Measurements from ENCODE around the gene ICA1.

Gene ICA1

DNA sequence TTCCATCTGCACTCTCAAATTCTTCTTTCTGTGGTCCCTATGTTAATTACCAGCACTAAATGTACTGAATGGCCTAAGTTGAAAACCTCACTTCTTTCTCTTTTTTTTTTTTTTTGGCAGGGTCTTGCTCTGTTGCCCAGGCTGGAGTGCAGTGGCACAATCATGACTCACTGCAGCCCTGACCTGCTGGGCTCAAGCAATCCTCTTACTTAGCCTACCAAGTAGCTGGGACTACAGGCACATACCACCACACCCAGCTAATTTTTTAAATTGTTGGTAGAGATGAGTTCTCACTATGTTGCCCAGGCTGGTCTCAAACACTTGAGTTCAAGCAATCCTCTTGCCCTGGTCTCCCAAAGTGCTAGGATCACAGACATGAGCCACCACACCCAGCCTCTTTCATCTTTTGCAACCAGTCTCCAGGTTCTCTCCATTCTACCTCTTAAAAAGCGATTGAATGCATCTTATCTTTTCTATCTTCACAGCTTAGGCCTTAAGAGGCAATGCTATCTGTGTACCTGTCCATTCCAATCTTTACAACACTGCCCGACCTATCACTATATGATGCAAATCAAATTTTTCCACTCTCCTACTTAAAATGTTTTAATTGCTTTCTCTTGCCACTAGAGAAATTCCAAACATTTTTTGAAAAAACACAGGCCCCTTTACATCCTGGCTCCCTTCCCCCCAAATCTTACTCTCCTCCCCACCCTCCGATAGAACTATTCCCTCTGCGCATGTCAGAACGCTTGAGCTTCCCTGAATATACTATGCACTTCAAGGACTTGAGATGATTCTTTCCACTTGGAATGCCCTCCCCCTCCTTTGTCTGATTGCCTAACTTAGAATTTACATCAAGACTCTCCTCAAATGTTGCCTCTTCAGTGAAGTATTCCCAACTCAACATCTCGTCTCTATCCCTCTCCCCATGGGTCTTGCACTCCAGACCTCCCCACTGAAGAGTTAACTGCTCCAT lies 6.0 kb downstream of the ICA1 start:
- TF ChIP-seq, protein P1, sequence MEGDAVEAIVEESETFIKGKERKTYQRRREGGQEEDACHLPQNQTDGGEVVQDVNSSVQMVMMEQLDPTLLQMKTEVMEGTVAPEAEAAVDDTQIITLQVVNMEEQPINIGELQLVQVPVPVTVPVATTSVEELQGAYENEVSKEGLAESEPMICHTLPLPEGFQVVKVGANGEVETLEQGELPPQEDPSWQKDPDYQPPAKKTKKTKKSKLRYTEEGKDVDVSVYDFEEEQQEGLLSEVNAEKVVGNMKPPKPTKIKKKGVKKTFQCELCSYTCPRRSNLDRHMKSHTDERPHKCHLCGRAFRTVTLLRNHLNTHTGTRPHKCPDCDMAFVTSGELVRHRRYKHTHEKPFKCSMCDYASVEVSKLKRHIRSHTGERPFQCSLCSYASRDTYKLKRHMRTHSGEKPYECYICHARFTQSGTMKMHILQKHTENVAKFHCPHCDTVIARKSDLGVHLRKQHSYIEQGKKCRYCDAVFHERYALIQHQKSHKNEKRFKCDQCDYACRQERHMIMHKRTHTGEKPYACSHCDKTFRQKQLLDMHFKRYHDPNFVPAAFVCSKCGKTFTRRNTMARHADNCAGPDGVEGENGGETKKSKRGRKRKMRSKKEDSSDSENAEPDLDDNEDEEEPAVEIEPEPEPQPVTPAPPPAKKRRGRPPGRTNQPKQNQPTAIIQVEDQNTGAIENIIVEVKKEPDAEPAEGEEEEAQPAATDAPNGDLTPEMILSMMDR (IDR thresholded peaks at IDR 0.05; ENCODE audit: low read depth, low read length, missing control alignments) = no peak
- H3K4me3 ChIP-seq (ENCODE audit: low read depth, low read length) = no peak overlapping the region
- in situ Hi-C loops (cut with HindIII; ENCODE audit: low sequenced_read_pairs) = no loop called here
- DNase-seq (ENCODE audit: low read depth) = no peak

DNA sequence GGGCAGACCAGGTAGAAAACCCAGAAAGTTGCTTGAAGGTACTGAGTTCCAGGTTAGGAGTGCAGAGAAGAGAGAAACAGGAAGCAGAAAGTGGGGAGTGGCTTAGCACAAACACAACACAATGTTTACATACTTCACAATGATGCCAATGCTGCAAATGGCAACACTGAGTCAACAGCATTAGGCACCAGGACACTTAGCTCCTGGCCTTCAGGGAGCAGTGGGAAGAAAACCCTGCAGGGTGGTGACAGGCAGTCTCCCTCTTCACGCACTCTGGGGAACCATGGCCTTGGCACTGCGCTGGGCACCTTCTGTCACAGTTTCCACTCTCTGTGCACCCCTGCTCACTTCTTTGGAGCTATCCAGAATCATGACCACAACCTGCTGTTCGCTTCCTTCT lies 7.3 kb downstream of the ICA1 start:
- DNase-seq (ENCODE audit: low read depth) = no peak
- TF ChIP-seq, protein P1 (IDR thresholded peaks at IDR 0.05; ENCODE audit: low read depth, low read length, missing control alignments) = no peak
- in situ Hi-C loops (cut with HindIII; ENCODE audit: low sequenced_read_pairs) = no loop called here

DNA sequence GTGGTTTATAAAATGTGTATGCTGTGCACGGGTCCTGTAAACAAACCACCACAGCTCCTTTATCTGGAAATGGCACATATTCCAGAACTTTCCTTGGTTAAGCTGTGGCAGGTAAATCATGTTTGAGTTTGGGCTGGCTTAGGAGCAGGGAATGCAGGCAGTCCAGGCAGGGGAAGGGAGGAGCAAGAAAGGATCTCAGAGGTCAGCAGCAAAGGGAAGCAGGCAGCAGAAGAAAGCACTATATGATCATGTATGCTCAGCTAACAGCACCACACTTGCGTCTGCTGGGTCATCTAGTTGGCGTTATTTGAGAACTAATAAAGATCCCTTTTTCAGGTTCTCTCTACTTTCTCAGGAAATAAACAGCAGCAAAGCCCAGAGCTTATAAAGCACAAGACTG lies 7.8 kb downstream of the ICA1 start:
- no peak overlapping the region for H3K4me3 ChIP-seq (ENCODE audit: low read depth, low read length)
- TF ChIP-seq, protein P1 (IDR thresholded peaks at IDR 0.05; ENCODE audit: low read depth, low read length, missing control alignments) = no peak
- in situ Hi-C loops (cut with HindIII; ENCODE audit: low sequenced_read_pairs) = no loop called here
- no peak for DNase-seq (ENCODE audit: low read depth)

More for the DNA sequence above, 7.3 kb downstream of the ICA1 start:
- H3K4me3 ChIP-seq (ENCODE audit: low read depth, low read length) = no peak overlapping the region

DNA sequence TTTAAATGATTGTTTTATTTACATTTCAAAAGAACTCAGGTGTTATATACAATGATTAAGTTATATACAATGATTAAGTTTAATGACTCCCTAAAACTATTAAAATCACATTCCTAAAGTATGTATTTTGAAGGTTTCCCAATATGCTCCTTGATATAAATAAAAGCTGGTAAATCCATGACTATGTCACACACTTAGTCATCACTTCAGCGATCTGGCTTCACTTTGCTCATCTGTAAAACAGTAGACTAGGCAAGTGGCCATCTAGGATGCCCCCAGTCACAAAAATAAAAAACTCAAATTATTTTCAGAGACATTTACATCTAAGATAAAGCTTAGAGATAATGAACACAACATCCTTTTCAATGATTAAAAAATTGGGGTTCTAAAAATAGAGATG lies 10.8 kb downstream of the ICA1 start:
- H3K4me3 ChIP-seq (ENCODE audit: low read depth, low read length) = no peak overlapping the region
- no peak for DNase-seq (ENCODE audit: low read depth)
- TF ChIP-seq, protein P1 (IDR thresholded peaks at IDR 0.05; ENCODE audit: low read depth, low read length, missing control alignments) = no peak
- in situ Hi-C loops (cut with HindIII; ENCODE audit: low sequenced_read_pairs) = no loop called here

DNA sequence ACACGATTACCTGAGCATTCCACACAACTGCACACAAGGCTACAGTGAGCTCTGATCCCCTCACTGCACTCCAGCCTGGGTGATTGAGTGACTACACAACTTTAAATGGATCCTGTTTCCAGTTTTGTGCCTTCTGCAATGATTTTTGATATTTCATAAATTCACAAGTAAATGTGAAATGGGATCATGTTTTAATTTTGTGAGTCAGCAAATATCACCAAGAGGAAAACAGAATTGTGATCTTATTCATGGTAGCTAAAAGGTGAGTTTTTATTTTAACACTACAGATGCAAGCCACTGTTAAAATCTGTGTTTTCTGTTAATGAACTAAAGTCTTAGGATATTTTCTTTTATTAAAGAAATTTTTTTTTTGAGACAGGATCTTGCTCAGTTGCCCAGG lies 11.4 kb downstream of the ICA1 start:
- TF ChIP-seq, protein P1 (IDR thresholded peaks at IDR 0.05; ENCODE audit: low read depth, low read length, missing control alignments) = no peak
- in situ Hi-C loops (cut with HindIII; ENCODE audit: low sequenced_read_pairs) = no loop called here
- no peak for DNase-seq (ENCODE audit: low read depth)
- no peak overlapping the region for H3K4me3 ChIP-seq (ENCODE audit: low read depth, low read length)

DNA sequence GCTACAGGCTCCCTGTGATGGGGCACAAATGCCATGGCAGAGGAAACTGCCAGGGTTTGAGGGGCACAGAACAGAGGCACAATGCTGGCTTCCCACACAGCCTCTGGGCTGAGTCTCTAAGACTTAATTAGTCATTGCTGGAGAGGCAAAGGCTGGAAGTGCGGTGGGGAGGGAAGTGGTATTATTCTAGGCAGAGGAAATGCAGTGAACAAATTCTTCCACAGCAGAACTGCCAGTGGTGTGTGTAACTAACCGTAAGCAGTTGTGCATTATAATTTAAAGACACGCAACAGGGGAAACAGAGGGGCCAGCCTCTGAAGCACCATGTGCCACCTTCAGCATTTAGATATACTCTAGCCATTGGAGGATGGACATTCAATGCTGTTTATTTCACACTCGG lies 12.8 kb downstream of the ICA1 start:
- in situ Hi-C loops (cut with HindIII; ENCODE audit: low sequenced_read_pairs) = no loop called here
- DNase-seq (ENCODE audit: low read depth) = no peak
- TF ChIP-seq, protein P1 (IDR thresholded peaks at IDR 0.05; ENCODE audit: low read depth, low read length, missing control alignments) = no peak
- no peak overlapping the region for H3K4me3 ChIP-seq (ENCODE audit: low read depth, low read length)
